HG03135 (cell line): ENCODE results near the gene FOXI2.

Experiments used
- ATAC-seq: cut with Tn5 transposase; IDR thresholded peaks from one replicate; pipeline ENCODE4 v1.9.1; 2021; ENCODE audit warnings: mild to moderate bottlenecking, moderate library complexity; ENCODE audit not compliant: unreplicated experiment

Gene FOXI2

GRCh38 chr10:127736915-127737562 lies at the start of gene FOXI2:
Gene FOXI2, plus strand, starts transcription at chr10:127737185. Its CDS starts 89 bp downstream, at chr10:127737274.
- no peak for ATAC-seq

DNA sequence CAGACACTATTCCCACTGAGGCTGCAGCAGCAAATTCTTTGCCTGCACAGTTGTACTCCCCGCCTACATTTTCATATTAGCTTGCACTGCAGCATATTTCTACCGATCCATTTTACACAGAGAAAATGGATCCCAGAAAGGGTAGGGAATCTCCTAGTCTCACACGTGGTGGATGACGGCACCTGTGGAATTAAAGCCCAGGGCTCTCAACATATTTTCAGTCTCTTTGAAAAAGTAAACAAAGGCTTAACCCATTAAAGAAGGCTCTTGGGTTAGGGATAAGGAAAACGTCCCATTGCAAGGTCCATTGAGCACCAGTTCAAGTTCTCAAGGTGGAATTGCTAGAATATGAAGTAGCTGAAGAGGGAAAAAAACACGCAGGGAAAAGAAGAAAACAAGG lies 49.4 kb upstream of the FOXI2 start:
- no peak for ATAC-seq

DNA sequence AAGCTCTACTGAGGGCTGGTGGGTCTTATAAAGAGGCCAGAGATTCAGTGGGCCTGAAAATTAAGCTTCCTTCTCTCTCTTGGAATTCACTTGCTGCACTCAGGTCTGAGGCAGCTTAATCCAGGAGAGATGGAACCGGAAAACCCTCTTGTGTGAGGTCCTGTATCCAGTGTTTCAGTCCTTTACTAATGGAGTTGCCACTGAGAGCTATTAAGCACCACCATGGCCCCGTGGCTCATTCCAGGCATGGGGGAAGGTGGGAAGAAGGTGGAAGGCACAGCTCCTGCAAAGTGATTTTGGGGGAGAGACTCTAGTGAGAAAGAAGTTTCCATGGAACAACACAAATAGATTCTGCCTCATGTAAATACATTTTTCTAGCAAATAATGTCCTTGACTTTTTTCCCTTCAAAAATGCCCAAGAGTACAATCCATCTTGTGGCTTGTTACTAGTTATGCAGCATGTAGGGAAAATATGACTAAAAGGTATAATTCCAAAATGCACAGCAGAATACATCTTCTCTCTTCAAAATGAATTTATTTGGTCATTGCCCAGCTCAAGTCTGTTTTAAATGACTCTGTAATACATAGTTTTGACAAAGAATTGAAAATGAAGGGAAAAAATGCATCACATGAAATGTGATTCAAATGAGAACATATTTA lies 46.7 kb upstream of the FOXI2 start:
- no peak for ATAC-seq

GRCh38 chr10:127694580-127695193 lies 42.3 kb upstream of the FOXI2 start:
- peak; percentile 77 for ATAC-seq

GRCh38 chr10:127695431-127695830 lies 41.6 kb upstream of the FOXI2 start:
- ATAC-seq, result no peak

GRCh38 chr10:127698886-127699285 lies 38.1 kb upstream of the FOXI2 start:
- ATAC-seq, result no peak

GRCh38 chr10:127699311-127699710 lies 37.7 kb upstream of the FOXI2 start:
- ATAC-seq, result no peak

DNA sequence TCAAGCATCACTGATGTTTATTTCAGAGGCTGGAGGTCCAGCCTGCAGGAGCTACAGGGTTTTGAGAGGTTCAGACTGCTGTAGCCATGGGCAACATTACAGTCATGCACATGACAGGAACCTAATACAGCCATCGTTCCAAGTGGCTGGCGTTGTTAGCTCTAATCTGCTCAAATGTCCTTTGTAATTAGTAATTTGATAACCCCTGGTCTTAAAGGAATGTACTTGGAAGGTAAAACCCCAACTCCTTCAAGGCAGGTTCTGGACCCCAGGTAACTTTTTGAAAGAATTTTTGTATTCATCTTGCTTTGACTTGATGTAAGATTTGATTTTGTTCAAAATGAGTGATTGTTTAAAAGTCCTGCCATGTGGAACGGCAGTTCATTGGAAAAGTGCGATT lies 34.7 kb upstream of the FOXI2 start:
- ATAC-seq, result no peak

DNA sequence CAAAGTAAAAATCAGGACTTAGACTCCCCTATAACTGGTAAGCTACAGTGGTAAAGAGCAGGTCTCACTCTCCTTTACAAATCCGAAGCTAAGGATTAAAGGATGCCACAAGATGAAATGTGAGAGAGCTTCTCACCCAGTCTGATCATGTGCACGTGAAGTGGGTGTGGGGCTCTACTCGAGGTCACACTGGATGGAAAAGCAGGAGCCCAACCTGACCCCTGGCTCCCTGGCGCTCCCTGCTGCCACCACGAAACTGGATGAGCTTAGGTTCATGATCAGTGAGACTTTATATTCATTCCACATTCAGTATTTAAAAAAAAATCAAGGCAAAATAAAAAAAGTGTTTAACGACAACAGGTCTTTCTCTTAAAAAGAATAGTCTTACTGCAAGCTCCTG lies 21.7 kb upstream of the FOXI2 start:
- ATAC-seq, result no peak

GRCh38 chr10:127715782-127716378 lies 21.1 kb upstream of the FOXI2 start:
- ATAC-seq, result no peak

- no peak for ATAC-seq
Observed at GRCh38 chr10:127720142-127720541, 16.8 kb upstream of the FOXI2 start.

DNA sequence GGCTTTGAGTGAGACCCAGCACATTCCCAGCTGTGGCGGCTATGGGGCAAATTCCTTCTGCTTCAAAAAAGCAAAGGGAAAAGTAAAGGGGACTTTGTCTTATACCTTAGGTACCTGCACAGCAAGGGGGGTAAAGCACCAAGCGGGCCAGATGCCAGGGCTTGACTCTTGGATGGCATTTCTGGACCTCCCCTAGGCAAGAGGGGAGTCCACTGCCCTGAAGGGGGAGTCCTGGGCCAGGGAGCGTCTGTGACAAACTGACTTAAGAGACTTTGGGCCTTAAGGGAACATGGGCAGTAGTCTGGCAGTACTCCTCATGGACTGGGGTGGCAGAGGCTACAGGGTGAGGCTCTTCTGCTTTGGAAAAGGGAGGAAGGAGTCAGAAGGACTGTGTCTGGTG lies 16.1 kb upstream of the FOXI2 start:
- ATAC-seq, result no peak

DNA sequence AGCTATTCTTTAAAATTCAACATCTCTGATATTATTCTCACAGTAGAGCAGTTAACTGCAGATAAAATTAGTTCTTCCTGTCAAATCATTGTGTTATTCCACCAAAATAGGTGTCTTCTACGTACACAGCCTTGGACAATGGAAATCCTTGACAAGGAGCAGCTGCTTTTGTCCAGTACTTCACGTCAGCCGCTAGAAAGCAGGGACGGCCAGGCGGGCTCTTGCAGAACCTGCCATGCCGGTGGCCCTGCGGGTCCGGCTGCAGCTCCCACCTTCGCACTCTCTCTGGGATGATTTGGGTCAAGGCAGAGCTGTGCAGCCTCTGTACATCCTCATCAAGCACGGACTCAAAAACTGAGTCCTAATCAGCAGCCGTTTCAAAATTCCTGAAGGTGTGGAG lies 2.2 kb upstream of the FOXI2 start:
- ATAC-seq, result no peak

GRCh38 chr10:127735156-127735555 lies 1.8 kb upstream of the FOXI2 start:
- ATAC-seq, result no peak

DNA sequence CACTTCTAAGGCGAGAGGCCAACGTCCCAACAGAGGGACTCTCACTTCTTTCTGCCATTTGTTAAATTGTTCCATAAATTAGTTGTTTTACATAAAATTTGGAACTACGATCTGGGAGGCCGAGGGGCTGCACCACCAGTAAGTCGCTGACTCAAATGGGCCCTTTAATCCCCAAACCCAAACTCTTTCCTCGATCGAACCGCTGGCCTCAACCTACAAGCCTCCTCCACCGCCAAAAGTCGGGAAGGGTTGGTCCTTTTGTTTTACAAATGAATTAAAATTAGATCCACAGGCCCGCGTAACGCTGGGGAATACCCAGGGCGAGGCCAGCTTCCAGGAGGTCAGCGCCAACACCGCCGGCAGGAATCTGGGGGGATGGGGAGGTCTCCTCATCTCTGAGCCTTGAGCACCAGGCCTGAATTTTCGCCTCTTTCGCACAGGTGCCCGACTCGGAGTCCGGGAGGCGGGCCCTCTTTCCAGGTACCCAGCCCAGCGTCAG lies 1.2 kb upstream of the FOXI2 start:
- ATAC-seq, result no peak

GRCh38 chr10:127736222-127736914 lies 617 bp upstream of the FOXI2 start:
- no peak for ATAC-seq

DNA sequence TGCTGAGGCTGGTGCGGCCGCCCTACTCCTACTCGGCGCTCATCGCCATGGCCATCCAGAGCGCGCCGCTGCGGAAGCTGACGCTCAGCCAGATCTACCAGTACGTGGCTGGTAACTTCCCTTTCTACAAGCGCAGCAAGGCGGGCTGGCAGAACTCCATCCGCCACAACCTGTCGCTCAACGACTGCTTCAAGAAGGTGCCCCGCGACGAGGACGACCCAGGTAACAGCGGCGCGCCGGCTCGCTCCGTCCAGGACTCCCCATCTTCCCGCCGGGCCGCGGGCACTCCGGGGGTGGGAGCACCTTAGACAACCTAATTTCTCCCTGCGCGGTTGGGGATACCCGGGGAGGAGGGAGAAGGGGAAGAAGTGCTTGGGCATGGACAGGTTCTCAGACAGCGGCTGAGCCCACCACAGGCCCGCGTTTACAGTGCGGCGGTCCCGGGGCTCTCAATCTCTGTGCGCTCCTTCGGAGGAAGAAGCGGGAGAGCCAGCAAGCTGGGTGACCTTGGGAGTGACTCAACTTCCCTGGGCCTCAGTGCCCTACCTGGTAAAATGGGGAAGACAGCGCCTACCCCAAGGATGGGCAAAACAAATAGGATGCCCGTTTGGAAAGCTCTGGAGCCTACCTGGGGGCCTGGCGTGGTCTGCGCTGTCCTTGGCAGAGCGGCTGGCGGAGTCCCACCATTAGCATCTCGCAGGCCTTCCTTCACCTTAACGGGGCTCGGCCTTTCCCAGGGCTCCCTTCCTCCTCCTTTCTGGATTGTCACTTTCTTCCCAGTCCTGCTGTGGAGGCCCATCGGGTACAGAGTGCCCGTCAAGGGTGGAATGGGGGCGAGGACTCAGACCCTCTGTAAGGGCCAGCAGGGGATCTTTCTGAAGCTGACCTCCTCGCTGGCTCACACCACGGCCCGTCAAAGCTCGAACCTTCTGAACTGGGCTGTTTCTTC lies 852 bp downstream of the FOXI2 start:
- ATAC-seq, result no peak

DNA sequence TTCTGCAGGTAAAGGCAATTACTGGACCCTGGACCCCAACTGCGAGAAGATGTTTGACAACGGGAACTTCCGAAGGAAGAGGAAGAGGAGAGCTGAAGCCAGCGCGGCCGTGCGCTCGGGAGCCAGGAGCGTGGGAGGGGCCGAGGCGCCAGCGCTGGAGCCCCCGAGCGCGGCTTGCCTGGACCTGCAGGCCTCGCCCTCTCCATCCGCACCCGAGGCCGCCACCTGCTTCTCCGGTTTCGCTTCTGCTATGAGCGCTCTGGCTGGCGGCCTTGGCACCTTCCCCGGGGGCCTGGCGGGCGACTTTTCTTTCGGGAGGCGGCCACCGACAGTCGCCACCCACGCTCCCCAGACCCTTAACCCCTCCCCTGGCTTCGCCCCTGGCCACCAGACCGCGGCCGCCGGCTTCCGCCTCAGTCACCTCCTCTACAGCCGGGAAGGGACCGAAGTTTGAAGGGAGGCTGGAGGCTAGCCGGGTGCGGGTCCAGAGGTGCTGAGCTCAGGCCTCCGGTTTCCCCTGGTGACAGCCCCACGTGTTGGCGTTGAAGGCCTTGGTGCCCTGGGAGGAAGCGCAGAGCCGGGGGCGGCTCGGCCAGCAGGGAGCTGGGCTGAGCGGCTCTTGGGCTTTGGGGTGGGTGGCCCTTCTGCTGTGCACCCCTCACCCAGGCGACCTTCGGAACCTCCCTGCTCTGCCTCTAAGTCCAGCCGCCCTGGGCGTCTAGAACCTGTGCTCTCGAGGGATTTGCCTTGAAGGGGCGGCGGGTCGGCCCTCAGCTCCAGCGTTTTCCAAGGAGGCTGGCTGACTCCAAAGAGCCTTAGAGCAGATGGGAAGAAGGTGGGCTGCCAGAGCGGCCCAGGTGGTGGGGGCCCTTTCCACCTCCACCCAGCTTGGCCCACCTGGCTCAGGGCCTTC lies 1.8 kb downstream of the FOXI2 start:
- no peak for ATAC-seq

DNA sequence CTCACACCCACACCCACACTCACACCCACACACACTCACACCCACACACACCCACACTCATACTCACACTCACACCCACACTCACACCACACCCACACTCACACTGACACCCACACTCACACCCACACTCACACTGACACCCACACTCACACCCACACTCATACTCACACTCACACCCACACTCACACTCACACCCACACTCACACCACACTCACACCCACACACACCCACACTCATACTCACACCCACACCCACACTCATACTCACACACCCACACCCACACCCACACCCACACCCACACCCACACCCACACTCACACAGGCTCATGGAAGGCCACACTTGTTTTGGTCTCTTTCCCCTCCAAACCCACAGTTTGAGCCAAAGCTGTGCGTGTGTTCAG lies 2.9 kb downstream of the FOXI2 start:
- no peak for ATAC-seq
